ENCODE measurements around the gene ESR1. TPM values are rescaled to one million over a fixed set of nuclear protein-coding genes. Genes with fewer than 3 reads are reported as not detected.

The ESR1 gene
- total and polyA plus RNA-seq, 7 experiments from 2014 or later, result 0.59 to 5.2 (median 2.8) TPM

GRCh38 chr6:151796842-151797530 lies 10.5 kb upstream of the ESR1 start:
- H3K4me3 Mint-ChIP-seq, result no peak overlapping the region
- peaks cover 15 to 37% (median 23%) of the 10 kb centered on the region in 5 donors for H3K27me3 Mint-ChIP-seq
- no peak overlapping the region for H3K27ac Mint-ChIP-seq
- H3K4me1 ChIP-seq (ENCODE audit: control insufficient read depth in 2 of 2, insufficient read depth in 2 of 2, low read length in 2 of 2), result no peaks in the 10 kb centered on the region
- no peaks in the 10 kb centered on the region for H3K36me3 ChIP-seq (ENCODE audit: control insufficient read depth in 2 of 3, insufficient read depth in 3 of 3, low read length in 3 of 3)
- H3K4me3 ChIP-seq (ENCODE audit: low read length), result no peak overlapping the region
- ATAC-seq, result no peak
- H3K36me3 Mint-ChIP-seq, result peaks cover 0 to 1% (median 0%) of the 10 kb centered on the region in 5 donors
- no peaks in the 10 kb centered on the region for H3K27me3 ChIP-seq (ENCODE audit: control insufficient read depth in 2 of 2, insufficient read depth in 2 of 2, low read length in 2 of 2)
- peaks cover 0 to 2% (median 0%) of the 10 kb centered on the region in 11 donors for H3K9me3 Mint-ChIP-seq
- no peak for DNase-seq
- POLR2A ChIA-PET, result no interaction called here
- H3K9me3 ChIP-seq (ENCODE audit: control insufficient read depth in 2 of 3, low read length in 3 of 3), result no peaks in the 10 kb centered on the region
- CTCF ChIA-PET, result no interaction called here
- intact Hi-C loops (cut with micrococcal nuclease), result no loop called here
- H3K4me1 Mint-ChIP-seq, result no peaks in the 10 kb centered on the region
- no peak overlapping the region for H3K27ac ChIP-seq (ENCODE audit: low read depth, low read length)

- H3K4me3 Mint-ChIP-seq, result no peak overlapping the region
- no peaks in the 10 kb centered on the region for H3K9me3 ChIP-seq (ENCODE audit: control insufficient read depth in 2 of 3, low read length in 3 of 3)
- no peaks in the 10 kb centered on the region for H3K4me1 ChIP-seq (ENCODE audit: control insufficient read depth in 2 of 2, insufficient read depth in 2 of 2, low read length in 2 of 2)
- no peak overlapping the region for H3K27ac Mint-ChIP-seq
- CTCF ChIA-PET, result no interaction called here
- ATAC-seq, result no peak
- H3K27me3 ChIP-seq (ENCODE audit: control insufficient read depth in 2 of 2, insufficient read depth in 2 of 2, low read length in 2 of 2), result peaks cover 0 to under 1% of the 10 kb centered on the region in 2 donors
- peaks cover 0 to 7% (median 0%) of the 10 kb centered on the region in 11 donors for H3K9me3 Mint-ChIP-seq
- no peaks in the 10 kb centered on the region for H3K36me3 ChIP-seq (ENCODE audit: control insufficient read depth in 2 of 3, insufficient read depth in 3 of 3, low read length in 3 of 3)
- intact Hi-C loops (cut with micrococcal nuclease), result no loop called here
- H3K4me1 Mint-ChIP-seq, result peaks cover 9 to 15% (median 11%) of the 10 kb centered on the region in 7 donors
- H3K36me3 Mint-ChIP-seq, result peaks cover 0 to 1% (median 0%) of the 10 kb centered on the region in 5 donors
- no peak for DNase-seq
- no peak overlapping the region for H3K4me3 ChIP-seq (ENCODE audit: low read length)
- peaks cover 36 to 68% (median 48%) of the 10 kb centered on the region in 5 donors for H3K27me3 Mint-ChIP-seq
- POLR2A ChIA-PET, result no interaction called here
- H3K27ac ChIP-seq (ENCODE audit: low read depth, low read length), result no peak overlapping the region
Observed at GRCh38 chr6:151803743-151804142, 3.7 kb upstream of the ESR1 start.

DNA sequence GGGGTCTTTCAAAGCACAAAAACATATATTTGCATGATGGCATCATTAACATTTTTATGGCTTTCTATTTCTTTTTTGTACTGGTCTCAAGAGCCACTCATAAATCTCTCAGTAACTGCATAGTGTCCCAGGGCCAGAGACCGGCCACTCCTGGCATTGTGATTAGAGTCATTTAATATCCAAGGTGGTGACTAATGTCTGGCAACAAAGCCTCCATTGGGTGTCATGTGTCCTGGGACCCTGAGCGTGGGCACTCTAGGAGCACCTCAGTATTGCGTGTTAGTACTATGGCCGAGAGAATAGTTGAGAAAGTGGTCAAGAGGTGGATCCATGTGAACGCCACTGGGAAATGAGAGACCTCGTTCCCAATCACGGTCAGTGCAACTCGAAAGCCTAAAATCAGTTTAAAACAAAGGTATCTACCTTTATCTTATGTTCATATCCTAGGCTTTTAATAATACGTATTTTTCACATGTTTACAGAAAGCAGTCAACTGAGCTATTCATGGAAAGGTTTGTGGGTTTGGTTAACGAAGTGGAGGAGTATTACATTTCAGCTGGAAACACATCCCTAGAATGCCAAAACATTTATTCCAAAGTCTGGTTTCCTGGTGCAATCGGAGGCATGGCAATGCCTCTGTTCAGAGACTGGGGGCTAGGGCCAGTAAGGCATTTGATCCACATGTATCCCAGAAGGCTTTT lies 2.7 kb upstream of the ESR1 start:
- peaks cover 40 to 68% (median 52%) of the 10 kb centered on the region in 5 donors for H3K27me3 Mint-ChIP-seq

GRCh38 chr6:151805286-151805840 lies 2.1 kb upstream of the ESR1 start:
- peaks cover 0 to 7% of the 10 kb centered on the region in 2 donors for H3K27me3 ChIP-seq (ENCODE audit: control insufficient read depth in 2 of 2, insufficient read depth in 2 of 2, low read length in 2 of 2)
- peaks cover 45 to 71% (median 54%) of the 10 kb centered on the region in 5 donors for H3K27me3 Mint-ChIP-seq

More for the DNA sequence above, 2.7 kb upstream of the ESR1 start:
- no peak for DNase-seq
- Mint-ChIP-seq H3K36me3 (peaks cover 0 to 8% (median 0%) of the 10 kb centered on the region in 5 donors), H3K27ac (no peak overlapping the region), H3K4me3 (no peak overlapping the region), H3K9me3 (peaks cover 0 to 7% (median 0%) of the 10 kb centered on the region in 11 donors), H3K4me1 (peaks cover 9 to 19% (median 15%) of the 10 kb centered on the region in 7 donors)
- Histone ChIP-seq H3K36me3 (ENCODE audit: control insufficient read depth in 2 of 3, insufficient read depth in 3 of 3, low read length in 3 of 3) (no peaks in the 10 kb centered on the region), H3K27ac (ENCODE audit: low read depth, low read length) (no peak overlapping the region), H3K27me3 (ENCODE audit: control insufficient read depth in 2 of 2, insufficient read depth in 2 of 2, low read length in 2 of 2) (peaks cover 0 to 7% of the 10 kb centered on the region in 2 donors), H3K4me1 (ENCODE audit: control insufficient read depth in 2 of 2, insufficient read depth in 2 of 2, low read length in 2 of 2) (no peaks in the 10 kb centered on the region), H3K9me3 (ENCODE audit: control insufficient read depth in 2 of 3, low read length in 3 of 3) (no peaks in the 10 kb centered on the region), H3K4me3 (ENCODE audit: low read length) (no peak overlapping the region)
- no peak for ATAC-seq
- ChIA-PET POLR2A (no interaction called here), CTCF (no interaction called here)
- intact Hi-C loops (cut with micrococcal nuclease), result no loop called here

DNA sequence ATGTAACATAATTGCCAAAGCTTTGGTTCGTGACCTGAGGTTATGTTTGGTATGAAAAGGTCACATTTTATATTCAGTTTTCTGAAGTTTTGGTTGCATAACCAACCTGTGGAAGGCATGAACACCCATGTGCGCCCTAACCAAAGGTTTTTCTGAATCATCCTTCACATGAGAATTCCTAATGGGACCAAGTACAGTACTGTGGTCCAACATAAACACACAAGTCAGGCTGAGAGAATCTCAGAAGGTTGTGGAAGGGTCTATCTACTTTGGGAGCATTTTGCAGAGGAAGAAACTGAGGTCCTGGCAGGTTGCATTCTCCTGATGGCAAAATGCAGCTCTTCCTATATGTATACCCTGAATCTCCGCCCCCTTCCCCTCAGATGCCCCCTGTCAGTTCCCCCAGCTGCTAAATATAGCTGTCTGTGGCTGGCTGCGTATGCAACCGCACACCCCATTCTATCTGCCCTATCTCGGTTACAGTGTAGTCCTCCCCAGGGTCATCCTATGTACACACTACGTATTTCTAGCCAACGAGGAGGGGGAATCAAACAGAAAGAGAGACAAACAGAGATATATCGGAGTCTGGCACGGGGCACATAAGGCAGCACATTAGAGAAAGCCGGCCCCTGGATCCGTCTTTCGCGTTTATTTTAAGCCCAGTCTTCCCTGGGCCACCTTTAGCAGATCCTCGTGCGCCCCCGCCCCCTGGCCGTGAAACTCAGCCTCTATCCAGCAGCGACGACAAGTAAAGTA lies 547 bp upstream of the ESR1 start:
- intact Hi-C loops (cut with micrococcal nuclease), result no loop called here
- DNase-seq, result no peak
- H3K4me1 Mint-ChIP-seq, result peaks cover 9 to 19% (median 15%) of the 10 kb centered on the region in 7 donors
- Histone ChIP-seq H3K4me1 (ENCODE audit: control insufficient read depth in 2 of 2, insufficient read depth in 2 of 2, low read length in 2 of 2) (no peaks in the 10 kb centered on the region), H3K27ac (ENCODE audit: low read depth, low read length) (no peak overlapping the region), H3K27me3 (ENCODE audit: control insufficient read depth in 2 of 2, insufficient read depth in 2 of 2, low read length in 2 of 2) (peaks cover 0 to 7% of the 10 kb centered on the region in 2 donors), H3K36me3 (ENCODE audit: control insufficient read depth in 2 of 3, insufficient read depth in 3 of 3, low read length in 3 of 3) (no peaks in the 10 kb centered on the region), H3K4me3 (ENCODE audit: low read length) (peak overlapping the region; percentile 13), H3K9me3 (ENCODE audit: control insufficient read depth in 2 of 3, low read length in 3 of 3) (no peaks in the 10 kb centered on the region)
- no peak overlapping the region for H3K27ac Mint-ChIP-seq
- H3K9me3 Mint-ChIP-seq, result peaks cover 0 to 7% (median 0%) of the 10 kb centered on the region in 11 donors
- H3K36me3 Mint-ChIP-seq, result peaks cover 0 to 12% (median 6%) of the 10 kb centered on the region in 5 donors
- CTCF ChIA-PET, result no interaction called here
- POLR2A ChIA-PET, result no interaction called here
- ATAC-seq, result peak; percentile 36
- peak overlapping the region; percentile 42 to 81 (median 70) for H3K4me3 Mint-ChIP-seq
- H3K27me3 Mint-ChIP-seq, result peaks cover 42 to 72% (median 61%) of the 10 kb centered on the region in 5 donors

More at GRCh38 chr6:151805286-151805840, 2.1 kb upstream of the ESR1 start:
- Histone ChIP-seq H3K36me3 (ENCODE audit: control insufficient read depth in 2 of 3, insufficient read depth in 3 of 3, low read length in 3 of 3) (no peaks in the 10 kb centered on the region), H3K9me3 (ENCODE audit: control insufficient read depth in 2 of 3, low read length in 3 of 3) (no peaks in the 10 kb centered on the region), H3K4me1 (ENCODE audit: control insufficient read depth in 2 of 2, insufficient read depth in 2 of 2, low read length in 2 of 2) (no peaks in the 10 kb centered on the region), H3K4me3 (ENCODE audit: low read length) (no peak overlapping the region), H3K27ac (ENCODE audit: low read depth, low read length) (no peak overlapping the region)
- CTCF ChIA-PET, result interaction anchor here (0.6 kb wide), 1 partner anchor 39 kb away, joined by 4 read pairs; no protein-coding TSS in a partner anchor
- Mint-ChIP-seq H3K4me3 (no peak overlapping the region), H3K4me1 (peaks cover 9 to 19% (median 15%) of the 10 kb centered on the region in 7 donors), H3K36me3 (peaks cover 0 to 12% (median 0%) of the 10 kb centered on the region in 5 donors), H3K9me3 (peaks cover 0 to 7% (median 0%) of the 10 kb centered on the region in 11 donors), H3K27ac (no peak overlapping the region)
- DNase-seq (no peak), ATAC-seq (no peak)
- POLR2A ChIA-PET, result no interaction called here
- intact Hi-C loops (cut with micrococcal nuclease), result no loop called here

Data from naive thymus-derived CD4-positive, alpha-beta T cell (primary cell).